Lower leg skin (tissue), 4 donors: ENCODE data around the gene OR2J2. TPM values are rescaled to one million over a fixed set of nuclear protein-coding genes. Genes with fewer than 3 reads are reported as not detected.
"Not testable (repeated sequence)": the region's sequence is repeated elsewhere in the genome, so short reads cannot be mapped to it uniquely, and the experiment has no call there.

Source experiments
- DNase-seq, 2 donors: peaks; one replicate each; pipeline ENCODE4 v3.0.0-alpha.2; 2019; ENCODE audit warnings: low spot score in 2 of 2
- H3K4me3 ChIP-seq: fragments of 200-600 bp; sonication (generic); 2 replicates; pipeline ENCODE4 v1.5.1; 2017; ENCODE audit warnings: mild to moderate bottlenecking, low read depth; ENCODE audit not compliant: poor library complexity, severe bottlenecking
- POLR2A ChIP-seq, 2 donors: fragments of 450-650 bp; IDR thresholded peaks; one replicate each; pipeline ENCODE4 v1.6.1; 2016 to 2017; ENCODE audit warnings: antibody characterized with exemption in 2 of 2, mild to moderate bottlenecking in 1 of 2, moderate library complexity in 1 of 2
- WGBS, 2 donors: methylation state at CpG; one replicate each; pipeline ENCODE4 v1.1.5; 2018; 5-methylcytosine and 5-hydroxymethylcytosine counted together
- intact Hi-C: fragments of 100-400 bp; cut with DNase I; formaldehyde crosslinking; loops from one replicate; pipeline ENCODE4 v1.15.0; 2023; ENCODE audit warnings: low total_unique reads
- total RNA-seq, 4 donors: library from RNA; depleted of rRNA; stranded (reverse); fragments of >200 nt; gene quantifications; one replicate each; pipeline ENCODE4 v1.1.0, GENCODE V29; 2016
- TF ChIP-seq, protein P1 (sequence below), 3 donors: fragments of 450-650 bp; IDR thresholded peaks; one replicate each; pipeline ENCODE4 v1.5.1; 2016; ENCODE audit warnings: antibody characterized with exemption in 3 of 3, mild to moderate bottlenecking in 3 of 3, moderate library complexity in 2 of 3

The OR2J2 gene
- not detected for total RNA-seq

DNA sequence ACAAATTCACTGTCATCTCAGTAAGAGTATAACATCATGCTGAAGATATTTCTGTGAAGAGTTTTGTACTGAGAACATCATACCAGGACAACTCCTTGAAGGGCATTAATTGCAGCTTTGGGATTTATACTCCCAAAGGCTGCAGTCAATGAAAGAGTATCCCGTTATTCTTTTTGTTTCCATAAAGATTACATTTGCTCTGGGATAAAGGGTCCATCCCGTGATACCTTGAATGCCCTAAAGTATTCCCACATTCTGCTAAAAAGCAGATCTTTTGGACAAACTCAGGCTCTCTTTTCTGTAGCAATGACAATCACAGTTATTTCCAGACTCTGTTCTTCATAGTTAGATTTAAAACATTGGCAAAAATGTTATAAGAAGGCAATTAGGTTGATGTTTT is at the start of gene OR2J2:
Gene OR2J2, plus strand, starts transcription at position 301 of the 400 bp plus-strand sequence. CDS start 2,729 bp downstream, outside the sequence.
- intact Hi-C loops, DNase-seq, H3K4me3 ChIP-seq: not testable (repeated sequence)
- 67 to 72% methylated on average over 2 of the region's 2 CpGs for WGBS, 2 donors

GRCh38 chr6:29129326-29130012 is 41.2 kb upstream of the OR2J2 start:
- TF ChIP-seq, protein P1, sequence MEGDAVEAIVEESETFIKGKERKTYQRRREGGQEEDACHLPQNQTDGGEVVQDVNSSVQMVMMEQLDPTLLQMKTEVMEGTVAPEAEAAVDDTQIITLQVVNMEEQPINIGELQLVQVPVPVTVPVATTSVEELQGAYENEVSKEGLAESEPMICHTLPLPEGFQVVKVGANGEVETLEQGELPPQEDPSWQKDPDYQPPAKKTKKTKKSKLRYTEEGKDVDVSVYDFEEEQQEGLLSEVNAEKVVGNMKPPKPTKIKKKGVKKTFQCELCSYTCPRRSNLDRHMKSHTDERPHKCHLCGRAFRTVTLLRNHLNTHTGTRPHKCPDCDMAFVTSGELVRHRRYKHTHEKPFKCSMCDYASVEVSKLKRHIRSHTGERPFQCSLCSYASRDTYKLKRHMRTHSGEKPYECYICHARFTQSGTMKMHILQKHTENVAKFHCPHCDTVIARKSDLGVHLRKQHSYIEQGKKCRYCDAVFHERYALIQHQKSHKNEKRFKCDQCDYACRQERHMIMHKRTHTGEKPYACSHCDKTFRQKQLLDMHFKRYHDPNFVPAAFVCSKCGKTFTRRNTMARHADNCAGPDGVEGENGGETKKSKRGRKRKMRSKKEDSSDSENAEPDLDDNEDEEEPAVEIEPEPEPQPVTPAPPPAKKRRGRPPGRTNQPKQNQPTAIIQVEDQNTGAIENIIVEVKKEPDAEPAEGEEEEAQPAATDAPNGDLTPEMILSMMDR (IDR thresholded peaks at IDR 0.05): no peak
- no peak for TF ChIP-seq POLR2A (IDR thresholded peaks at IDR 0.05)
- intact Hi-C loops: loop anchor here (5.0 kb wide), 1 partner anchor 1692 kb away; no protein-coding TSS in a partner anchor
- no peak overlapping the region for H3K4me3 ChIP-seq
- WGBS, 2 donors: 63% methylated on average over 15 of the region's 15 CpGs
- DNase-seq: no peak

- H3K4me3 ChIP-seq: no peak overlapping the region
- 63 to 75% methylated on average over 4 of the region's 4 CpGs for WGBS, 2 donors
- intact Hi-C loops: no loop called here
- DNase-seq: no peak
- TF ChIP-seq POLR2A (IDR thresholded peaks at IDR 0.05): no peak
- TF ChIP-seq, protein P1 (IDR thresholded peaks at IDR 0.05): no peak
Observed at GRCh38 chr6:29130644-29131043, 40.1 kb upstream of the OR2J2 start.

GRCh38 chr6:29131691-29132090 is 39.0 kb upstream of the OR2J2 start:
- H3K4me3 ChIP-seq: no peak overlapping the region
- 74 to 85% methylated on average over 2 of the region's 2 CpGs for WGBS, 2 donors
- no peak for DNase-seq
- TF ChIP-seq, protein P1 (IDR thresholded peaks at IDR 0.05): no peak
- intact Hi-C loops: no loop called here

GRCh38 chr6:29137724-29138123 is 33.0 kb upstream of the OR2J2 start:
- TF ChIP-seq, protein P1 (IDR thresholded peaks at IDR 0.05): no peak
- TF ChIP-seq POLR2A (IDR thresholded peaks at IDR 0.05): no peak
- DNase-seq: no peak
- no peak overlapping the region for H3K4me3 ChIP-seq
- 86 to 89% methylated on average over 4 of the region's 4 CpGs for whole genome bisulfite sequencing, 2 donors
- intact Hi-C loops: no loop called here

DNA sequence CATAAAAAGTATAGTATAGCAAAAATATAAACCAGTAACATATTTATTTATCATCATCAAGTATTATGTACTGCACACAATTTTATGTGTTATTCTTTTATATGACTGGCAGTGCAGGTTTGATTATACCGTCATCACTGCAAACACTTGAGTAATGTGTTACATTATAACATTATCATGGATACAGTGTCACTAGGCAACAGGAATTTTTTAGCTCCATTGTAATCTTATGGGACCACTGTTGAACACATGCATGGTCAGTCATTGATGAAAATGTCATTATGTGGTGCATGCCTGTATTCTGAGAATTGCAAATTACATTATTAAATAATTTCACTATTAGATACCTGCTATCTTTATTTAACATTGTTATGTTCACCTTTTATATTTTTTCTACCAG is 29.1 kb upstream of the OR2J2 start:
- 90 to 95% methylated on average over 1 of the region's 1 CpG for WGBS, 2 donors
- H3K4me3 ChIP-seq: no peak overlapping the region
- DNase-seq: no peak
- intact Hi-C loops: no loop called here
- no peak for TF ChIP-seq POLR2A (IDR thresholded peaks at IDR 0.05)
- TF ChIP-seq, protein P1 (IDR thresholded peaks at IDR 0.05): no peak
